HepG2 (cell line): Measurements from ENCODE around the gene NOXA1. TPM values are rescaled to one million over a fixed set of nuclear protein-coding genes. Genes with fewer than 3 reads are reported as not detected.

Source experiments
- CBFB ChIP-seq: sonication (generic); formaldehyde crosslinking; IDR thresholded peaks from 2 replicates; pipeline ENCODE4 v1.4.0; 2020; ENCODE audit warnings: missing genetic modification reagents
- CBX5 ChIP-seq: sonication (generic); formaldehyde crosslinking; IDR thresholded peaks from 2 replicates; pipeline ENCODE4 v1.4.0; 2020; ENCODE audit warnings: missing genetic modification reagents, borderline replicate concordance
- CSRNP2 ChIP-seq: sonication (generic); formaldehyde crosslinking; conservative IDR thresholded peaks from 2 replicates; pipeline ENCODE4 v1.8.0; 2022; ENCODE audit warnings: low read depth, missing genetic modification reagents
- GATA4 ChIP-seq: sonication (generic); IDR thresholded peaks from 2 replicates; pipeline ENCODE4 v1.6.1; 2016; ENCODE audit warnings: antibody characterized with exemption, low read depth, borderline replicate concordance
- GFI1 ChIP-seq: sonication (generic); formaldehyde crosslinking; IDR thresholded peaks from 2 replicates; pipeline ENCODE4 v1.5.0; 2020; ENCODE audit warnings: missing genetic modification reagents, mild to moderate bottlenecking, borderline replicate concordance
- HCFC1 ChIP-seq: fragments of 150-350 bp; IDR thresholded peaks from 2 replicates; pipeline ENCODE4 v1.6.1; 2014; ENCODE audit warnings: low read depth, low read length
- IKZF5 ChIP-seq: IDR thresholded peaks from 2 replicates; pipeline ENCODE4 v1.6.1; 2018; ENCODE audit warnings: missing genetic modification reagents, mild to moderate bottlenecking, missing compliant biosample characterization
- ONECUT2 ChIP-seq: sonication (generic); formaldehyde crosslinking; IDR thresholded peaks from 2 replicates; pipeline ENCODE4 v1.4.0; 2020; ENCODE audit warnings: missing genetic modification reagents
- PAF1 ChIP-seq: IDR thresholded peaks from 2 replicates; pipeline ENCODE4 v1.6.1; 2016; ENCODE audit warnings: missing genetic modification reagents, missing compliant biosample characterization
- PRDM4 ChIP-seq: sonication (generic); formaldehyde crosslinking; IDR thresholded peaks from 2 replicates; pipeline ENCODE4 v1.9.0; 2021; ENCODE audit warnings: missing genetic modification reagents, borderline replicate concordance
- PRMT3 ChIP-seq: sonication (generic); formaldehyde crosslinking; IDR thresholded peaks from 2 replicates; pipeline ENCODE4 v1.8.1; 2022; ENCODE audit warnings: low read depth, mild to moderate bottlenecking, moderate library complexity, missing genetic modification reagents, borderline replicate concordance
- RBM22 ChIP-seq: fragments of 200-400 bp; formaldehyde crosslinking; optimal IDR thresholded peaks from 2 replicates; pipeline ENCODE3; 2017; ENCODE audit warnings: mild to moderate bottlenecking, low read length, moderate library complexity
- RCOR2 ChIP-seq: IDR thresholded peaks from 2 replicates; pipeline ENCODE4 v1.6.1; 2016; ENCODE audit warnings: missing biosample characterization, missing genetic modification reagents
- REL ChIP-seq: sonication (generic); formaldehyde crosslinking; conservative IDR thresholded peaks from 2 replicates; pipeline ENCODE4 v1.8.0; 2022; ENCODE audit warnings: mild to moderate bottlenecking, missing genetic modification reagents, moderate library complexity
- ZC3H13 ChIP-seq: sonication (generic); formaldehyde crosslinking; IDR thresholded peaks from 2 replicates; pipeline ENCODE4 v1.8.1; 2023; ENCODE audit warnings: mild to moderate bottlenecking, missing genetic modification reagents, moderate library complexity
- ZGPAT ChIP-seq: IDR thresholded peaks from 2 replicates; pipeline ENCODE4 v1.6.1; 2016; ENCODE audit warnings: mild to moderate bottlenecking
- ZNF10 ChIP-seq: sonication (generic); formaldehyde crosslinking; IDR thresholded peaks from 2 replicates; pipeline ENCODE4 v1.4.0; 2020; ENCODE audit warnings: mild to moderate bottlenecking, low read depth, missing genetic modification reagents, borderline replicate concordance
- ZNF292 ChIP-seq: sonication (generic); formaldehyde crosslinking; IDR thresholded peaks from 2 replicates; pipeline ENCODE4 v1.8.1; 2022; ENCODE audit warnings: mild to moderate bottlenecking, low read depth, missing genetic modification reagents, borderline replicate concordance
- ZNF510 ChIP-seq: sonication (generic); formaldehyde crosslinking; IDR thresholded peaks from 2 replicates; pipeline ENCODE4 v1.4.0; 2020; ENCODE audit warnings: low read depth, mild to moderate bottlenecking, missing genetic modification reagents
- ZNF710 ChIP-seq: sonication (generic); formaldehyde crosslinking; IDR thresholded peaks from 2 replicates; pipeline ENCODE4 v1.5.0; 2020; ENCODE audit warnings: mild to moderate bottlenecking, missing genetic modification reagents, borderline replicate concordance
- ZNF777 ChIP-seq: sonication (generic); formaldehyde crosslinking; IDR thresholded peaks from 2 replicates; pipeline ENCODE4 v1.4.0; 2020; ENCODE audit warnings: missing genetic modification reagents
- ZNF788 ChIP-seq: sonication (generic); formaldehyde crosslinking; IDR thresholded peaks from 2 replicates; pipeline ENCODE4 v1.5.0; 2020; ENCODE audit warnings: mild to moderate bottlenecking, missing genetic modification reagents, borderline replicate concordance
- polyA plus RNA-seq, 8 experiments: library from polyadenylated mRNA; depleted of rRNA in 3 of 8; stranded (reverse) in 7 of 8; unstranded in 1 of 8; fragments of >200 nt; fragmentation: Illumina TruSeq in 4 of 8; extraction: Trizol in 4 of 8; gene quantifications; 2 replicates each; pipeline versions ENCODE4 v1.2.1 to v1.2.3, GENCODE V29; 2011 to 2016; ENCODE audit warnings: low read depth in 4 of 8, missing spikeins in 1 of 8, mixed read lengths in 1 of 8; ENCODE audit not compliant: insufficient read depth in 1 of 8
- total RNA-seq, 5 experiments: library from RNA; depleted of rRNA; stranded (reverse); fragments of >200 nt; fragmentation: Illumina TruSeq; extraction: Trizol; gene quantifications; 2 replicates each; pipeline ENCODE4 v1.2.3, GENCODE V29; 2016; ENCODE audit warnings: low read depth in 1 of 5

NOXA1 gene
- total and polyA plus RNA-seq, 2 of the 13 experiments (the other 11 are each of a cell fraction or from before 2014, with no cell fraction given), result 0.78 to 1.2 TPM

DNA sequence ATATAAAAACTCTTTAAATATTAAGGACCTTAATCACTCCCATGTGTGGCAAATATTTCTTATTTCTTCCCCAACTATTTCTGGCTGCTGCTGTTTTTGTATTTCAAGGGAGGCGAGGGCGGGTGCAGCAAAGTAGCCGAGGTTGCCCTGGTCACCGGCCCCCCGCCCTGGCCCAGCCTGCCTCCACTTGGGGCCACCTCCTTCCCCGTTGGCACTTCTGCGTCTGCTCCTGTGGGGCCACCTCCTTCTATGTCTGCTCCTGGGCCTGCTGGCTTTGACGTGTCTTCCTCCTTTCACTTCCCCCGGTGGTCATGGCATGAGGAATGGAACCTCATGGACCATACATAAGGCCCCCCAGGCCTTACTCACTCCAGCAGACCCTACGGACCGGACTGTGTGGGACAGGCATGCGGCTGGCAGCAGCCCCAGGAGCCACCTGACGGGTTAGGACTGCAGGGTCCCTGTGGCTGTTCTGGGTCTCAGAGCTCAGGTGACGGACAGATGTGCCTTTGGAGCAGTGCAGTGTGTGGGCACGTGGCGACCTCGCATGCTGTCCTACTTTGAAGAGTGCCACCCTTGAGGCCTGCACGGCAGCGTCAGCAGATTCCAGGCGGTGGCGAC, 23.8 kb downstream of the NOXA1 start (continued):
- TF ChIP-seq IKZF5 (no peak), ZC3H13 (CRISPR knock-in tag) (peak; percentile 89), ZNF777 (CRISPR knock-in tag) (no peak), CBFB (CRISPR knock-in tag) (no peak), ZGPAT (CRISPR knock-in tag) (0 out of 2 replicates have a peak, but pooled peaks have one; percentile 1), ZNF788 (CRISPR knock-in tag) (no peak), HCFC1 (no peak), GATA4 (no peak; the same call in 1 of the 2 replicates), ZNF710 (no peak), PRDM4 (CRISPR knock-in tag) (no peak), PRMT3 (CRISPR knock-in tag) (no peak), PAF1 (CRISPR knock-in tag) (peak; percentile 88), ZNF510 (no peak), ONECUT2 (no peak), ZNF10 (CRISPR knock-in tag) (no peak), CBX5 (CRISPR knock-in tag) (no peak), RCOR2 (CRISPR knock-in tag) (no peak), REL (no peak), RBM22 (peak; percentile 24), CSRNP2 (CRISPR knock-in tag) (no peak), ZNF292 (CRISPR knock-in tag) (no peak), GFI1 (CRISPR knock-in tag) (no peak)
